K562 (cell line): ENCODE results near the gene DBP. TPM values are rescaled to one million over a fixed set of nuclear protein-coding genes. Genes with fewer than 3 reads are reported as not detected.

ENCODE experiments used
- ATAC-seq: fragments of 200-7000 bp; cut with Tn5 transposase; 3 replicates; pipeline ENCODE4 v1.9.1; 2020; ENCODE audit warnings: moderate library complexity
- BruUV-seq: library from RNA; stranded (reverse); fragments of 400-500 nt; replicated peaks from 2 replicates; lab custom pipeline; 2021; lab: Mats Ljungman, UMichigan
- CTCF ChIA-PET: fragments of 300-600 bp; formaldehyde crosslinking; extraction: SDS; loops from one replicate; lab custom pipeline; 2021; ENCODE audit warnings: low intra/inter-chr PET ratio; lab: Yijun Ruan, JAX
- POLR2A ChIA-PET: fragments of 300-600, 350-650 bp; sonication (Branson Sonifier 250); formaldehyde crosslinking; extraction: SDS; loops from one replicate; lab custom pipeline; 2021; ENCODE audit warnings: antibody characterized with exemption, inconsistent platforms; lab: Yijun Ruan, JAX
- DNase-seq, 4 experiments: peaks; one replicate each; pipeline versions ENCODE4 v3.0.0 to v3.0.0-alpha.2; 2011 to 2018; ENCODE audit warnings: low spot score in 3 of 4, mixed read lengths in 3 of 4; ENCODE audit errors: extremely low read depth in 1 of 4
- FAIRE-seq: peaks from 2 replicates; lab custom pipeline; 2011; peaks lifted over from hg19 to GRCh38; lab: Jason Lieb, UNC
- H2AFZ ChIP-seq: 2 replicates; pipeline ENCODE4 v1.6.0; 2011; ENCODE audit warnings: low read depth, low read length, control low read depth, inconsistent platforms
- H3K27ac ChIP-seq: fragments of 200-600 bp; 3 replicates; pipeline ENCODE4 v1.8.0; 2011; ENCODE audit warnings: low read depth, mild to moderate bottlenecking, control low read depth, inconsistent platforms, low read length, moderate library complexity, mixed read lengths; ENCODE audit errors: extremely low read depth
- H3K27me3 ChIP-seq, 2 experiments: fragments of 300-600 bp in 1 of 2; 2 replicates in 1 of 2; 3 replicates in 1 of 2; pipeline versions ENCODE4 v1.6.0 to v1.8.0; 2011; ENCODE audit warnings: inconsistent platforms in 2 of 2, low read length in 2 of 2, mild to moderate bottlenecking in 1 of 2, mixed read lengths in 1 of 2, moderate library complexity in 1 of 2; ENCODE audit not compliant: control insufficient read depth in 2 of 2, insufficient read depth in 2 of 2
- H3K36me3 ChIP-seq: fragments of 300-600 bp; 3 replicates; pipeline ENCODE4 v1.8.0; 2011; ENCODE audit warnings: mild to moderate bottlenecking, low read length, inconsistent platforms; ENCODE audit not compliant: control insufficient read depth, insufficient read depth
- H3K4me1 ChIP-seq, 2 experiments: fragments of 200-600 bp in 1 of 2; replicated peaks in 1 of 2; 2 replicates in 1 of 2; 3 replicates in 1 of 2; pipeline versions ENCODE4 v1.5.1 to v1.8.0; 2011; ENCODE audit warnings: inconsistent platforms in 2 of 2, low read length in 2 of 2, mild to moderate bottlenecking in 1 of 2, mixed read lengths in 1 of 2, moderate library complexity in 1 of 2; ENCODE audit not compliant: control insufficient read depth in 2 of 2, insufficient read depth in 2 of 2
- H3K4me2 ChIP-seq: 2 replicates; pipeline ENCODE4 v1.6.1; 2011; ENCODE audit warnings: low read length, control low read depth, inconsistent platforms, mixed read lengths; ENCODE audit not compliant: insufficient read depth
- H3K4me3 ChIP-seq: fragments of 200-600 bp; sonication (generic), shearing (Covaris generic); 2 replicates; pipeline ENCODE4 v1.5.1; 2016; ENCODE audit warnings: control low read depth, inconsistent platforms
- H3K79me2 ChIP-seq: fragments of 200-600 bp; 3 replicates; pipeline ENCODE4 v1.8.0; 2011; ENCODE audit warnings: low read length, inconsistent platforms; ENCODE audit not compliant: control insufficient read depth, insufficient read depth
- H3K9ac ChIP-seq, 2 experiments: 2 replicates each; pipeline versions ENCODE4 v1.6.0 to v1.6.1; 2011; ENCODE audit warnings: low read depth in 2 of 2, low read length in 2 of 2, control low read depth in 1 of 2, inconsistent platforms in 1 of 2, mild to moderate bottlenecking in 1 of 2, mixed read lengths in 1 of 2; ENCODE audit not compliant: insufficient read depth in 1 of 2
- H3K9me1 ChIP-seq: one replicate; pipeline ENCODE4 v1.6.0; 2011; ENCODE audit warnings: inconsistent platforms, mild to moderate bottlenecking, low read length, moderate library complexity; ENCODE audit not compliant: control insufficient read depth, insufficient read depth
- H3K9me3 ChIP-seq: replicated peaks from 2 replicates; pipeline ENCODE4 v1.5.1; 2011; ENCODE audit warnings: low read depth, low read length, inconsistent platforms; ENCODE audit not compliant: control insufficient read depth, insufficient read depth
- H4K20me1 ChIP-seq: replicated peaks from 2 replicates; pipeline ENCODE4 v1.6.1; 2011; ENCODE audit warnings: low read length, inconsistent platforms, mixed read lengths; ENCODE audit not compliant: control insufficient read depth, insufficient read depth
- CBFA2T2 ChIP-seq: fragments of 450-650 bp; conservative IDR thresholded peaks from 2 replicates; pipeline ENCODE4 v1.6.1; 2017; ENCODE audit warnings: mild to moderate bottlenecking
- CCAR2 ChIP-seq: fragments of 200-400 bp; formaldehyde crosslinking; IDR thresholded peaks from 2 replicates; pipeline ENCODE4 v1.6.1; 2017; ENCODE audit warnings: mild to moderate bottlenecking, low read depth, low read length
- FIP1L1 ChIP-seq: fragments of 200-400 bp; formaldehyde crosslinking; IDR thresholded peaks from 2 replicates; pipeline ENCODE4 v1.6.1; 2018; ENCODE audit warnings: mild to moderate bottlenecking, low read depth, low read length; ENCODE audit not compliant: poor library complexity, severe bottlenecking
- HCFC1 ChIP-seq: IDR thresholded peaks from 2 replicates; pipeline ENCODE4 v1.6.1; 2012; ENCODE audit warnings: low read depth, low read length, improper control_type of control experiment
- HNRNPL ChIP-seq: fragments of 200-400 bp; formaldehyde crosslinking; IDR thresholded peaks from 2 replicates; pipeline ENCODE4 v1.6.1; 2017; ENCODE audit warnings: low read depth, mild to moderate bottlenecking, low read length
- HOMEZ ChIP-seq: fragments of 250-450 bp; sonication (Bioruptor Pico); IDR thresholded peaks from 2 replicates; pipeline ENCODE4 v1.4.0; 2020; ENCODE audit warnings: mild to moderate bottlenecking, moderate library complexity
- LCOR ChIP-seq: sonication (generic); formaldehyde crosslinking; IDR thresholded peaks from 2 replicates; pipeline ENCODE4 v1.8.0; 2022; ENCODE audit warnings: mild to moderate bottlenecking, missing genetic modification reagents
- MCM3 ChIP-seq: fragments of 450-650 bp; IDR thresholded peaks from 2 replicates; pipeline ENCODE4 v1.6.1; 2016
- SP1 ChIP-seq: sonication (generic); formaldehyde crosslinking; IDR thresholded peaks from 2 replicates; pipeline ENCODE4 v1.8.1; 2022; ENCODE audit warnings: mild to moderate bottlenecking, missing genetic modification reagents
- TBP ChIP-seq: optimal IDR thresholded peaks from 2 replicates; pipeline ENCODE3; 2011; ENCODE audit warnings: low read depth, low read length, improper control_type of control experiment
- TCF3 ChIP-seq: sonication (generic); formaldehyde crosslinking; IDR thresholded peaks from 2 replicates; pipeline ENCODE4 v1.4.0; 2020; ENCODE audit warnings: mild to moderate bottlenecking, missing genetic modification reagents
- ZKSCAN1 ChIP-seq: fragments of 150-350 bp; IDR thresholded peaks from 2 replicates; pipeline ENCODE4 v1.6.1; 2016; ENCODE audit warnings: low read depth, low read length
- ZNF354B ChIP-seq: fragments of 250-450 bp; sonication (Bioruptor Pico); IDR thresholded peaks from 2 replicates; pipeline ENCODE4 v1.4.0; 2020
- ZNF449 ChIP-seq: fragments of 250-450 bp; sonication (Bioruptor Pico); IDR thresholded peaks from 2 replicates; pipeline ENCODE4 v1.8.0; 2022; ENCODE audit warnings: moderate library complexity, mild to moderate bottlenecking, inconsistent platforms
- ZNF589 ChIP-seq: fragments of 200-800 bp; sonication (Bioruptor generic); IDR thresholded peaks from 2 replicates; pipeline ENCODE4 v1.6.1; 2016; ENCODE audit warnings: low read depth, missing genetic modification characterization, missing compliant biosample characterization
- WGBS: fragments of 100-300 bp; shearing (Covaris generic); methylation state at CpG from one replicate; pipeline ENCODE4 v1.1.6; 2016; ENCODE audit warnings: low coverage, mixed read lengths; ENCODE audit not compliant: insufficient coverage; ENCODE audit errors: missing lambda C conversion rate; 5-methylcytosine and 5-hydroxymethylcytosine counted together
- in situ Hi-C: fragments of 300-500 bp; cut with MboI; formaldehyde crosslinking; loops from 4 replicates; pipeline ENCODE4 v1.15.0; 2018; ENCODE audit warnings: inconsistent platforms, mixed read lengths
- intact Hi-C: fragments of 100-400 bp; cut with micrococcal nuclease; formaldehyde crosslinking; loops from 2 replicates; pipeline ENCODE4 v1.14.2; 2022
- polyA plus RNA-seq, 8 experiments: library from polyadenylated mRNA; depleted of rRNA in 4 of 8; stranded (reverse) in 5 of 8; unstranded in 3 of 8; fragments of >200 nt; fragmentation: Nextera tagmentation in 2 of 8; fragmentation: Illumina TruSeq in 1 of 8; extraction: Ambion mirVana in 2 of 8; extraction: Trizol in 1 of 8; gene quantifications; 2 replicates each; pipeline versions ENCODE4 v1.2.1 to v1.2.3, GENCODE V29; 2011 to 2014; ENCODE audit warnings: inconsistent platforms in 1 of 8, missing spikeins in 1 of 8
- total RNA-seq, 7 experiments: library from RNA; depleted of rRNA in 6 of 7; stranded (reverse); fragments of >200 nt in 6 of 7; fragmentation: Illumina TruSeq in 2 of 7; extraction: Trizol in 2 of 7; gene quantifications; 2 replicates each; pipeline versions ENCODE4 v1.2.1 to v1.2.3, GENCODE V29; 2011 to 2021; ENCODE audit warnings: low replicate concordance in 1 of 7

Gene DBP
- total and polyA plus RNA-seq, 9 of the 15 experiments (the other 6 are each of a cell fraction or from before 2014, with no cell fraction given): 0.25 to 5.5 (median 1.8) TPM

DNA sequence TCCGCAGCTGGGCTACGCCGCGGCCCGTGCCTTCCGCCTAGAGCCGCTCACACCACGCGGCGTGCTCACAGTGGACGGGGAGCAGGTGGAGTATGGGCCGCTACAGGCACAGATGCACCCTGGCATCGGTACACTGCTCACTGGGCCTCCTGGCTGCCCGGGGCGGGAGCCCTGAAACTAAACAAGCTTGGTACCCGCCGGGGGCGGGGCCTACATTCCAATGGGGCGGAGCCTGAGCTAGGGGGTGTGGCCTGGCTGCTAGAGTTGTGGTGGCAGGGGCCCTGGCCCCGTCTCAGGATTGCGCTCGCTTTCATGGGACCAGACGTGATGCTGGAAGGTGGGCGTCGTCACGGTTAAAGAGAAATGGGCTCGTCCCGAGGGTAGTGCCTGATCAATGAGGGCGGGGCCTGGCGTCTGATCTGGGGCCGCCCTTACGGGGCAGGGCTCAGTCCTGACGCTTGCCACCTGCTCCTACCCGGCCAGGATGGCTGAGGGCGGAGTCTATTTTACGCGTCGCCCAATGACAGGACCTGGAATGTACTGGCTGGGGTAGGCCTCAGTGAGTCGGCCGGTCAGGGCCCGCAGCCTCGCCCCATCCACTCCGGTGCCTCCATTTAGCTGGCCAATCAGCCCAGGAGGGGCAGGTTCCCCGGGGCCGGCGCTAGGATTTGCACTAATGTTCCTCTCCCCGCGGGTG is 7.4 kb downstream of the DBP start (continued):
- 0 out of 2 replicates have a peak, but pooled peaks have one; percentile 39 for TF ChIP-seq HNRNPL
- TF ChIP-seq ZNF589 (CRISPR knock-in tag): no peak
- TF ChIP-seq SP1 (CRISPR knock-in tag): 0 out of 2 replicates have a peak, but pooled peaks have one; percentile 27
- peak; percentile 50 for TF ChIP-seq FIP1L1
- TF ChIP-seq LCOR: no peak
- TF ChIP-seq CBFA2T2: no peak
- no peak for TF ChIP-seq MCM3
- TF ChIP-seq HOMEZ (CRISPR knock-in tag): no peak

DNA sequence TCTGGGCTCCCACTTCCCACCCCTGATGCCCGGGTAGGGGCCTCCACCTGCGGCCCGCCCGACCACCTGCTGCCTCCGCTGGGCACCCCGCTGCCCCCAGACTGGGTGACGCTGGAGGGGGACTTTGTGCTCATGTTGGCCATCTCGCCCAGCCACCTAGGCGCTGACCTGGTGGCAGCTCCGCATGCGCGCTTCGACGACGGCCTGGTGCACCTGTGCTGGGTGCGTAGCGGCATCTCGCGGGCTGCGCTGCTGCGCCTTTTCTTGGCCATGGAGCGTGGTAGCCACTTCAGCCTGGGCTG is 7.9 kb downstream of the DBP start:
- ChIA-PET POLR2A (interaction anchor here (1.4 kb wide), 1 partner anchor 10 kb away, joined by 15 read pairs; the partner anchor contains the start of genes RPL18 and SPHK2), CTCF (no interaction called here)
- H2AFZ ChIP-seq: no peak overlapping the region
- DNase-seq (no peak), FAIRE-seq (no peak), ATAC-seq (no peak)
- H3K27me3 ChIP-seq: no peaks in the 10 kb centered on the region
- H3K9me3 ChIP-seq: no peaks in the 10 kb centered on the region
- H3K9ac ChIP-seq: peak overlapping the region in 1 of 2 experiments; percentile 62; a peak in 1 of 4 replicates
- peaks cover 5% of the 10 kb centered on the region; the same call in 1 of the 3 replicates for H3K36me3 ChIP-seq
- H3K27ac ChIP-seq: no peak overlapping the region
- H3K9me1 ChIP-seq: peaks cover 4% of the 10 kb centered on the region
- 95% methylated on average over 8 of the region's 22 CpGs for WGBS
- H4K20me1 ChIP-seq: no peaks in the 10 kb centered on the region
- H3K4me3 ChIP-seq: no peak overlapping the region
- TF ChIP-seq CCAR2: no peak
- TF ChIP-seq TBP: no peak
- TF ChIP-seq ZNF354B (CRISPR knock-in tag): no peak
- TF ChIP-seq HCFC1: no peak
- TF ChIP-seq ZNF449 (CRISPR knock-in tag): no peak
- no peak for TF ChIP-seq TCF3 (CRISPR knock-in tag)
- no peak for TF ChIP-seq ZKSCAN1
- H3K4me1 ChIP-seq: peaks cover 29 to 77% of the 10 kb centered on the region in 2 experiments
- no peaks in the 10 kb centered on the region for H3K79me2 ChIP-seq
- BruUV-seq: no TSS peak
- intact Hi-C loops: no loop called here
- in situ Hi-C loops: no loop called here
- H3K4me2 ChIP-seq: no peak overlapping the region
